HG03025 (cell line): Measurements from ENCODE around the gene TRMT11.
A peak's percentile ranks its signal among the peaks of the same experiment; 100 is the strongest.
"Not testable (repeated sequence)": the region's sequence is repeated elsewhere in the genome, so short reads cannot be mapped to it uniquely, and the experiment has no call there.

Source experiments
- ATAC-seq: cut with Tn5 transposase; IDR thresholded peaks from one replicate; pipeline ENCODE4 v1.9.1; 2021; ENCODE audit warnings: mild to moderate bottlenecking, moderate library complexity; ENCODE audit not compliant: unreplicated experiment, low FRiP score

The TRMT11 gene

GRCh38 chr6:125955973-125956372 lies 30.4 kb upstream of the TRMT11 start:
- no peak for ATAC-seq

GRCh38 chr6:125956506-125957390 lies 29.6 kb upstream of the TRMT11 start, which contains the start of gene HINT3:
TSS of gene HINT3 (plus strand) at chr6:125956770. CDS start at chr6:125956978, 208 bp downstream.
- ATAC-seq = peak; percentile 92

- ATAC-seq = no peak
Measured at GRCh38 chr6:125957391-125957693, 29.0 kb upstream of the TRMT11 start.

GRCh38 chr6:125957845-125958244 lies 28.5 kb upstream of the TRMT11 start:
- no peak for ATAC-seq

- ATAC-seq = no peak
Measured at GRCh38 chr6:125959041-125959440, 27.3 kb upstream of the TRMT11 start.

GRCh38 chr6:125961117-125961516 lies 25.2 kb upstream of the TRMT11 start:
- ATAC-seq = no peak

- ATAC-seq = no peak
Measured at GRCh38 chr6:125962900-125963497, 23.3 kb upstream of the TRMT11 start.

GRCh38 chr6:125963817-125964216 lies 22.5 kb upstream of the TRMT11 start:
- no peak for ATAC-seq

GRCh38 chr6:125966569-125966968 lies 19.8 kb upstream of the TRMT11 start:
- ATAC-seq = no peak

GRCh38 chr6:125968493-125968892 lies 17.8 kb upstream of the TRMT11 start:
- ATAC-seq = no peak

- ATAC-seq = no peak
Measured at GRCh38 chr6:125970760-125971159, 15.6 kb upstream of the TRMT11 start.

GRCh38 chr6:125972478-125972877 lies 13.9 kb upstream of the TRMT11 start:
- not testable (repeated sequence) for ATAC-seq

- ATAC-seq = peak; percentile 47
Measured at GRCh38 chr6:125974214-125974866, 12.0 kb upstream of the TRMT11 start.

GRCh38 chr6:125979101-125979500 lies 7.2 kb upstream of the TRMT11 start:
- ATAC-seq = no peak

GRCh38 chr6:125981571-125982185 lies 4.7 kb upstream of the TRMT11 start:
- ATAC-seq = no peak

- no peak for ATAC-seq
Measured at GRCh38 chr6:125983246-125983945, 2.9 kb upstream of the TRMT11 start.

GRCh38 chr6:125984311-125984710 lies 2.0 kb upstream of the TRMT11 start:
- ATAC-seq = no peak

- no peak for ATAC-seq
Measured at GRCh38 chr6:125985522-125985921, 818 bp upstream of the TRMT11 start.

- ATAC-seq = no peak
Measured at GRCh38 chr6:125985979-125986300, 400 bp upstream of the TRMT11 start.

GRCh38 chr6:125987026-125987617 lies 782 bp downstream of the TRMT11 start:
- peak; percentile 35 for ATAC-seq
